Endothelial cell of umbilical vein (primary cell): ENCODE results near the gene RACGAP1. TPM values are rescaled to one million over a fixed set of nuclear protein-coding genes. Genes with fewer than 3 reads are reported as not detected.

Experiments
- BruUV-seq: library from RNA; stranded (reverse); fragments of 400-500 nt; replicated peaks from 2 replicates; lab custom pipeline; 2021; lab: Mats Ljungman, UMichigan
- CTCF ChIA-PET: fragments of 300-600, 350-600 bp; sonication (Branson Sonifier 250); formaldehyde crosslinking; loops from one replicate; lab custom pipeline; 2021; ENCODE audit warnings: antibody characterized with exemption, inconsistent platforms; lab: Charles Lee
- POLR2A ChIA-PET: fragments of 300-600, 350-600 bp; sonication (Branson Sonifier 250); formaldehyde crosslinking; loops from one replicate; lab custom pipeline; 2021; ENCODE audit warnings: antibody characterized with exemption, inconsistent platforms; lab: Charles Lee
- DNase-seq: peaks from one replicate; pipeline ENCODE4 v3.0.0-alpha.2; 2011; ENCODE audit warnings: low read depth, low spot score
- FAIRE-seq: peaks from 2 replicates; lab custom pipeline; 2011; peaks lifted over from hg19 to GRCh38; lab: Jason Lieb, UNC
- H2AFZ ChIP-seq: 2 replicates; pipeline ENCODE4 v1.6.0; 2012; ENCODE audit warnings: low read depth, low read length, control low read depth, inconsistent platforms
- H3K27ac ChIP-seq: 2 replicates; pipeline ENCODE4 v1.5.1; 2011; ENCODE audit warnings: low read depth, mild to moderate bottlenecking, control low read depth, low read length, moderate library complexity; ENCODE audit not compliant: insufficient read depth
- H3K27me3 ChIP-seq, 2 experiments: 2 replicates each; pipeline versions ENCODE4 v1.6.0 to v1.6.1; 2011; ENCODE audit warnings: low read length in 2 of 2, mixed read lengths in 1 of 2; ENCODE audit not compliant: control insufficient read depth in 2 of 2, insufficient read depth in 2 of 2
- H3K36me3 ChIP-seq, 2 experiments: 2 replicates in 1 of 2; 3 replicates in 1 of 2; pipeline ENCODE4 v1.5.1; 2011; ENCODE audit warnings: low read length in 2 of 2, mild to moderate bottlenecking in 1 of 2, moderate library complexity in 1 of 2; ENCODE audit not compliant: control insufficient read depth in 2 of 2, insufficient read depth in 2 of 2; ENCODE audit errors: extremely low read depth in 1 of 2
- H3K4me1 ChIP-seq: 3 replicates; pipeline ENCODE4 v1.5.1; 2011; ENCODE audit warnings: mild to moderate bottlenecking, low read length; ENCODE audit not compliant: control insufficient read depth, insufficient read depth; ENCODE audit errors: extremely low read depth
- H3K4me2 ChIP-seq: 2 replicates; pipeline ENCODE4 v1.6.1; 2011; ENCODE audit warnings: low read length, control low read depth, mixed read lengths; ENCODE audit not compliant: insufficient read depth
- H3K4me3 ChIP-seq, 3 experiments: fragments of 200-600 bp in 1 of 3; sonication (generic), shearing (Covaris generic) in 1 of 3; replicated peaks in 1 of 3; 2 replicates each; pipeline ENCODE4 v1.5.1; 2011 to 2016; ENCODE audit warnings: control low read depth in 3 of 3, low read length in 3 of 3, mild to moderate bottlenecking in 2 of 3, inconsistent platforms in 1 of 3, low read depth in 1 of 3, moderate library complexity in 1 of 3; ENCODE audit not compliant: insufficient read depth in 1 of 3
- H3K79me2 ChIP-seq: 2 replicates; pipeline ENCODE4 v1.6.0; 2012; ENCODE audit warnings: low read length, inconsistent platforms; ENCODE audit not compliant: control insufficient read depth, insufficient read depth
- H3K9ac ChIP-seq: replicated peaks from 2 replicates; pipeline ENCODE3; 2011; ENCODE audit warnings: low read length, control low read depth; ENCODE audit not compliant: insufficient read depth; ENCODE audit errors: extremely low read depth
- H3K9me1 ChIP-seq: replicated peaks from 3 replicates; pipeline ENCODE4 v1.6.0; 2011; ENCODE audit warnings: mild to moderate bottlenecking, low read length; ENCODE audit not compliant: control insufficient read depth, insufficient read depth; ENCODE audit errors: extremely low read depth
- H3K9me3 ChIP-seq: replicated peaks from 2 replicates; pipeline ENCODE4 v1.5.1; 2012; ENCODE audit warnings: low read length, inconsistent platforms; ENCODE audit not compliant: control insufficient read depth, insufficient read depth
- H4K20me1 ChIP-seq: replicated peaks from 2 replicates; pipeline ENCODE3; 2011; ENCODE audit warnings: mild to moderate bottlenecking, low read length; ENCODE audit not compliant: control insufficient read depth, insufficient read depth; ENCODE audit errors: extremely low read depth
- EZH2 ChIP-seq: IDR thresholded peaks from 2 replicates; pipeline ENCODE4 v1.6.1; 2012; ENCODE audit warnings: borderline replicate concordance, low read depth, mild to moderate bottlenecking, moderate library complexity, low read length, inconsistent platforms; ENCODE audit not compliant: severe bottlenecking
- JUN ChIP-seq: IDR thresholded peaks from 2 replicates; pipeline ENCODE4 v1.6.1; 2011; ENCODE audit warnings: borderline replicate concordance, low read depth; ENCODE audit not compliant: insufficient read length, insufficient read depth
- MYC ChIP-seq: IDR thresholded peaks from one replicate; pipeline ENCODE4 v1.6.1; 2011; ENCODE audit warnings: mild to moderate bottlenecking, low read depth, low read length
- POLR2A ChIP-seq: IDR thresholded peaks from 2 replicates; pipeline ENCODE4 v1.6.1; 2012; ENCODE audit warnings: low read depth, mild to moderate bottlenecking, control low read depth, low read length
- POLR2AphosphoS5 ChIP-seq: IDR thresholded peaks from 2 replicates; pipeline ENCODE4 v1.6.1; 2012; ENCODE audit warnings: low read depth, mild to moderate bottlenecking, control low read depth, low read length, moderate library complexity; ENCODE audit not compliant: insufficient read depth
- dilution Hi-C: fragments of 300-500 bp; cut with MboI; formaldehyde crosslinking; loops from one replicate; pipeline ENCODE4 v1.15.0; 2019; ENCODE audit warnings: low sequenced_read_pairs; ENCODE audit not compliant: extremely low pct_ligation_motif_present
- intact Hi-C: fragments of 100-400 bp; cut with micrococcal nuclease; formaldehyde crosslinking; loops from one replicate; pipeline ENCODE4 v1.10.0; 2022
- polyA plus RNA-seq, 4 experiments: library from polyadenylated mRNA; depleted of rRNA in 3 of 4; stranded (reverse) in 3 of 4; unstranded in 1 of 4; fragments of >200 nt; gene quantifications; 2 replicates each; pipeline versions ENCODE4 v1.2.1 to v1.2.3, GENCODE V29; 2011 to 2012; ENCODE audit warnings: missing spikeins in 1 of 4
- total RNA-seq: library from RNA; stranded (reverse); gene quantifications from 2 replicates; pipeline ENCODE4 v1.2.3, GENCODE V29; 2021
- TF ChIP-seq, protein P1 (sequence below): IDR thresholded peaks from 2 replicates; pipeline ENCODE4 v1.6.1; 2011; ENCODE audit not compliant: insufficient read depth, insufficient read length
- TF ChIP-seq, protein P2 (sequence below), 2 donors: IDR thresholded peaks; 1 replicate in 1 of 2; 2 replicates in 1 of 2; pipeline ENCODE4 v1.5.1; 2011; ENCODE audit warnings: low read length in 2 of 2, mild to moderate bottlenecking in 2 of 2, moderate library complexity in 2 of 2, control low read depth in 1 of 2, inconsistent platforms in 1 of 2, low read depth in 1 of 2; ENCODE audit not compliant: insufficient read depth in 1 of 2; ENCODE audit errors: extremely low read depth in 1 of 2

The RACGAP1 gene
- total and polyA plus RNA-seq, 2 donors (not counting 3 experiments of a cell fraction or from before 2014, with no cell fraction given): 16.5 to 56.3 TPM

DNA sequence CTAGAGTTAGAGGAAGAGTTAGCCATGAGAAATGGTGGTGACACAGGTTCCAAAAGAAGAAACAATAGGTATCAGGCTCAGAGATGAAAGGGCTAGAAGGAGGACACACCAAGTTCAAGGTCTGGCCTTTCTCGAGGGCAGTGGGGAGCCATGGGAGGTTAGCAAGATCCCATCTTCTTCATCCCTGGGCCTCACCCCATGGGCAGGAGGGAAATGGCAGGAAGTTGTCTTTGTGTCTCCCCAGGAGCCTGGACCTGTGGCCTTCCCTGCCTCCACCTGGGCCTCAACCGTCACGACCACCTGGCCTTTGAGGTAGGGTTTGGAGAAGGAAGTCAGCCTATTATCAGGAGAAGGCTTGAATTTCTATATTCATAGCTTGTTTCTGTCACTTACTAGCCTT is 80.6 kb downstream of the RACGAP1 start:
- POLR2A ChIA-PET: no interaction called here
- CTCF ChIA-PET: interaction anchor here (1.2 to 4.5 kb wide), 18 partner anchors 11 to 126 kb away, joined by 5 to 112 read pairs (median 10); partner anchors contain the start of gene AQP5
- no peaks in the 10 kb centered on the region for H3K9me3 ChIP-seq

More for the DNA sequence above, 80.6 kb downstream of the RACGAP1 start:
- peak overlapping the region; percentile 48 for H3K4me2 ChIP-seq
- no peaks in the 10 kb centered on the region for H3K79me2 ChIP-seq
- dilution Hi-C loops (no loop called here), intact Hi-C loops (loop anchor here (1.0 kb wide), 4 partner anchors 15 to 75 kb away; no protein-coding TSS in a partner anchor)
- H3K4me1 ChIP-seq: peaks cover 11% of the 10 kb centered on the region
- no peak for DNase-seq
- no peaks in the 10 kb centered on the region for H4K20me1 ChIP-seq
- no peaks in the 10 kb centered on the region for H3K27me3 ChIP-seq
- no TSS peak for BruUV-seq
- H3K9me1 ChIP-seq: no peaks in the 10 kb centered on the region
- no peaks in the 10 kb centered on the region for H3K36me3 ChIP-seq
- H3K27ac ChIP-seq: no peak overlapping the region
- no peak for FAIRE-seq
- no peak overlapping the region for H3K9ac ChIP-seq
- TF ChIP-seq, protein P1, sequence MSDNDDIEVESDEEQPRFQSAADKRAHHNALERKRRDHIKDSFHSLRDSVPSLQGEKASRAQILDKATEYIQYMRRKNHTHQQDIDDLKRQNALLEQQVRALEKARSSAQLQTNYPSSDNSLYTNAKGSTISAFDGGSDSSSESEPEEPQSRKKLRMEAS: no peak
- TF ChIP-seq POLR2AphosphoS5: no peak
- no peak for TF ChIP-seq EZH2
- TF ChIP-seq, protein P2, sequence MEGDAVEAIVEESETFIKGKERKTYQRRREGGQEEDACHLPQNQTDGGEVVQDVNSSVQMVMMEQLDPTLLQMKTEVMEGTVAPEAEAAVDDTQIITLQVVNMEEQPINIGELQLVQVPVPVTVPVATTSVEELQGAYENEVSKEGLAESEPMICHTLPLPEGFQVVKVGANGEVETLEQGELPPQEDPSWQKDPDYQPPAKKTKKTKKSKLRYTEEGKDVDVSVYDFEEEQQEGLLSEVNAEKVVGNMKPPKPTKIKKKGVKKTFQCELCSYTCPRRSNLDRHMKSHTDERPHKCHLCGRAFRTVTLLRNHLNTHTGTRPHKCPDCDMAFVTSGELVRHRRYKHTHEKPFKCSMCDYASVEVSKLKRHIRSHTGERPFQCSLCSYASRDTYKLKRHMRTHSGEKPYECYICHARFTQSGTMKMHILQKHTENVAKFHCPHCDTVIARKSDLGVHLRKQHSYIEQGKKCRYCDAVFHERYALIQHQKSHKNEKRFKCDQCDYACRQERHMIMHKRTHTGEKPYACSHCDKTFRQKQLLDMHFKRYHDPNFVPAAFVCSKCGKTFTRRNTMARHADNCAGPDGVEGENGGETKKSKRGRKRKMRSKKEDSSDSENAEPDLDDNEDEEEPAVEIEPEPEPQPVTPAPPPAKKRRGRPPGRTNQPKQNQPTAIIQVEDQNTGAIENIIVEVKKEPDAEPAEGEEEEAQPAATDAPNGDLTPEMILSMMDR (IDR thresholded peaks at IDR 0.05; ENCODE audit: extremely low read depth in 1 of 2, insufficient read depth in 1 of 2, low read depth in 1 of 2, low read length in 2 of 2): no peak
- no peak for TF ChIP-seq JUN
- TF ChIP-seq POLR2A: no peak
- no peak for TF ChIP-seq MYC
- no peak overlapping the region for H2AFZ ChIP-seq
- H3K4me3 ChIP-seq: no peak overlapping the region
